ENCODE data around the gene COQ8B.
A peak's percentile ranks its signal among the peaks of the same experiment; 100 is the strongest.

Gene COQ8B

DNA sequence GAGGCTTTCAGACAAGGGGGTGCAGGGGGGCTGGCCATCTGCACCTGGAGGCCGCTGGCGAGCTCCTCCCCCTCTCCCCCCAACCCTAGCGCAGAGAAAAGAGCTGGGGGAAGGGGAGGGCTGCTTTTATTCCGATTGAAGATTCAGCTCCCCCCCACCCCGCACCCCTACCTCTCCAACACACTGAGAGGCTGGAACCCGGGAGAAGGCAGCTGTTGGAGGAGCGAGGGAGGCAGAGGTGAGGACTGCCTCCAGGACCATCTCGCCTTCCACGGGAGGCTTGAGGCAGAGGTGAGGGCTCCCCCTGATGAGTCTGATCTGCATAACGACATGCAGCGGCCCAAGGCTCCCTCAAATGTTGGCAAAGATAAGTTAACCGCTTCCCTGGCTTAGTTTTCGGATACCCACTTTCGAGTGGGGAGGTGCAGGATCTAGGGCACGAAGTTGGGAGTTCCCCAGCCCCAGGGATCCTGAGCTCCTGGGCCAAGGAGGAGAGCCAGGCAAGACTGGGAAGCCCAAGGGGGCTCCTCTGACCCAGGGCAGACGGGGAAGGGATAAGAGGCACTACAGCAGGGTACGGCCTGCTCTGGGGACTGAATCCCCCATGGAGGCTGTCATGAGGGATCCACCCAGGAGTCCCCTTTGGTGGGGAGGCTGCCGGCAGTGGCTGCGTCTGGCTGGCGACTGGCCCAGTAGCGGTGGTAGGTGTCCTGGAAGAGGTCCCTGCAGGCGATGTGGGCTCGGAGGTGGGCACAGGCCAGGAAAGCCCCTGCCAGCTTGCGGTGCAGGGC is 25.1 kb downstream of the COQ8B start:
- DNase-seq (ENCODE audit: low read depth in 1 of 2, low spot score in 1 of 2) = no peak

DNA sequence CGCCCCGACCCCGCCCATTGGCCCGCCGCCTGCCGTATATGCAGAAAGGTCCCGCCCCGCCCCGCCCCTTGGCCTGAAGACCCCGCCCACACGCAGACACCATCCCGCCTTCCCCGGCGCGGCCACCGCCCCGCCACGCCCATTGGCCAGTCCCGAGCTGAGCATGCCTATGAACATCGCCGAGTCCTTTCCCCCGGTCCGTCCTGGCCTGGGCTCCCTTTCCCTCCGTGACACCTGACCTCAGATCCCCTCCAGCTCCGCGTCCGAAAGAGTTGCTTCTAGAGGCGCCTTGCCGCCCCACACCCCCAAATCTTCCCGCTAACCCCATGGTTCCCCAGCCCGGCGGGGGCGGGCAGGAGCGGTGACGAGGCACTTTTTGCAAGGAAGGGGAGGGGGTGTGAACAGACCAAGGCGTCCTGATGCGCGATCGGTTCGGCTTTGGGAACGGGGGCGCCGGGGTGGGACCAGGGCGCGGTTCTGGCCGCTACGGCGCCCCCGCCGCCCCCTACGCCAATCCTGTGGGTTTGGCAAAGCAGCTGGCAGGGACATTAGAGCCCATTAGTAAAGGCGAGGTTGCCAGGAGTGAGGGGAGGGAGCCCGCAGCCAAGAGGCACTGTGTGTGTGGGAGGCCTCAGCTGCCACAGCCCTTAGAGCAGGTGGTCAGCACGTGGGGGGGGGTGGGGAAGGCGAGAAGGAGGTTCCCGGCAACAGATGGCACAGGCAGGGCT is 25.8 kb downstream of the COQ8B start:
- peak; percentile 86 for DNase-seq (ENCODE audit: low read depth in 1 of 2, low spot score in 1 of 2)

DNA sequence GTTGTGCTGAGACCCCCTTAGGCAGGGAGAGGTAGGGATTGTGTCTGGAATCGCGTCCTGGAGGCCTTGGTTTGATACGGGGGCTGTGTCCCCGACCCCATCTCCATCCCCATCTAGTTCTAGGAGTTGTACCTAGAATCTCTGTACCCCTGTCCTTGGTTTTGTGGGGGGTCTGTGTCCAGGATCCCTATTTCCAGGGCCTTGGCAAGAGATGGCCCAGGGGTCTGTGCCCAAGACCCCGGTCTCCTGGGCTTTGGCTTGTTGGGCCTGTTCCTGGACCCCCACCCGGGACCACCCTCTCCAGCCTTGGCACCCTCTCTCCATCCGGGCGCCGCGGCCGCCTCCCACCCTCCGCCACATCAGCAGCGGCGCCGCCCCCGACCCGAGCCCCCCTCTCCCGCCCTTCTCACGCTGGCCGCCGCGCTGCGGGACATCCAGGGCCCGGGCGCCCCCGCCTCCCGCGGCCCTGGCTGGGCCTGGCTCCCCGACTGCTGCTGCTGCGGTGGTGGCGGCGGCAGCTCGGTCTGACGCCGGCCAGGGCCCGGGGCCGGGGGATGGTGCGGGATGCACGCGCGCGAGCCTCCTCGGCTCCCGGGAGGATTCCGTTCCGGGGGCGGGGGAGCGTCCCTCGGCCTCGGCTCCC is 26.5 kb downstream of the COQ8B start, which contains the start of gene NUMBL:
Gene NUMBL, minus strand, starts transcription at position 602 of the 643 bp plus-strand sequence. Its CDS starts 168 bp downstream, at position 434.
- DNase-seq (ENCODE audit: low read depth in 1 of 2, low spot score in 1 of 2) = no peak

DNA sequence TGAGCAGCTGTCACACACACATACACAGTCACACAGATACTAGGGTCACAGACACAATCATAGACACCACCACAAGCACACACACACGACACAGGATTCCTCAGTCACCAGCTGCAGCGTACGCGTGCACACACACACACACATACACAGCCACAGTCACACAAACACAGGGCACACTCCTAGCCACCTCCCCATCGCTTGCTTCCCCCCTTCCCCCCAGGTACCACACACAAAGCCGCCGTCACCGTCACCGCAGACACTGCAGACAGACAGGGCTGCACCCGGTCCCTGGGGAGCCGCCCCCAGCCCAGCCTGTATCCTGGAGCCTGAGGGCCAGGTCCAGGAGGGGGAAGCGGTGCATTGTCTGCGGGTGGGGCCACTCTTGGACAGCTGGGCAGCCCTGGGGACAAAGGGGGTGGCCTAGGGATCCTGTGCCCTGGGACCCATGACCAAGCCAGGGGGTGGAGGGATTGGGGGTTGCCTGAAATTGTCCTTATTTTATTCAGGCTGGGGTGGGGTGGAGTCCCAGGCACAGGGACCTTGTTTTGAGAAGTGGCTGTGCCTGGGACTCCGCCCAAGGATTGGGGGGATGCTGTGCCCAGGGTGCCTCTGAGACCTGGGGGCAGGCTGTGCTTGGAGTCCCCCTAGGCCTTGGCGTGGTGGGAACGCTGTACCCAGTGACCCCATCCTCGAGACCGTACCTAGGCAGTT is 27.2 kb downstream of the COQ8B start:
- DNase-seq (ENCODE audit: low read depth in 1 of 2, low spot score in 1 of 2) = no peak

DNA sequence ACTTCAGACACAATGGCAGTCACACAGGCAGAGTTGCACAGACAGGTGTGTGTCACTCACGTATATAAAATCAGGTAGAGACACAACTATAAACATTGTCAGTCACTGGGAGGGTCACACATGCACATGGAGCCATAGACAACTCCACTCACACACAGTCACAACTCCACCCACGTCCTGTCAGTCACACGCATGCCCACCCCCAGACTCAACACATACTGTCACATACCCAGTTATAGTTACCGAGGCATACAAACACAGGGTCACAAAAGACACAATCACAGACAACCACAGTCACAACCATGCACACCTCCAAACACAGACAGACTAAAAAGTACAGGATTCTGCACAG is 27.7 kb downstream of the COQ8B start:
- DNase-seq (ENCODE audit: low read depth in 1 of 2, low spot score in 1 of 2) = no peak

DNA sequence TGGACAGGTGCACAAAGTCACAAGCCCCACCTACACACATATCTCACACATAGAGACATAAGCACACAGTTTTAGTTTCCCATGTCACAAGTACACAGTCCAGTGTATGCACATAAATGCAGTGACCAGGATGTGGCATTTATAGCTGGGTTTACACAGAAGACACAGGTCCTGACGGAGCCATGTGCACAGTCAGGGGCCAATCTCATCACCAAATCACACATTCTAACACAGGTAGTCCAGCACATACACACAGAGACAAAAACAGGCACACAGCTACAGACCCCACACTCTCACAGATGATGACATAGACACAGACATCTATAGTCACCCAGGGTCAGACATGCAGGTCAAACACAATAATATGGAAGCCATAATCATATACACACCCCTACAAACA is 28.4 kb downstream of the COQ8B start:
- DNase-seq (ENCODE audit: low read depth in 1 of 2, low spot score in 1 of 2) = no peak

DNA sequence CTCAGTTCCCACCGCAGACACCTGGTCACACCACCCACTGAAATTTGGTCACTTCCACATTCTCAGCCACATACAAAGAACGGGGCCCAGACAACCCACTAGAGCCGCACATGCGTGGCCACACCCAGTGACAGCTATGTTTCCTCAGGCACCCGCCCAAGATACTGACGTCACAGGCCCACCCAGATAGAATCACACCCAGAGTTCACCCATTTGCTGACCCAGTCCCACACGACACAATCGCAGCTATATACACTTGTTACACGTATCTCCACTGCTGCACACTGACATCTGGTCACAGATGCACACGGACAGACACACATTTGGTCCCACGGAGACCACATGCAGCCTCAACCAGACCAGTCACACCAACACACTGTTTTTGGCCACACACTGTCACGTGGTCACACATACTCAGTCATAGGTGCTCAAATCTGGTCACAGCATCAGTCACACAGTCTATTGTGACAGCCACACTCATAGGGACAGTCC is 29.1 kb downstream of the COQ8B start:
- DNase-seq (ENCODE audit: low read depth in 1 of 2, low spot score in 1 of 2) = no peak

DNA sequence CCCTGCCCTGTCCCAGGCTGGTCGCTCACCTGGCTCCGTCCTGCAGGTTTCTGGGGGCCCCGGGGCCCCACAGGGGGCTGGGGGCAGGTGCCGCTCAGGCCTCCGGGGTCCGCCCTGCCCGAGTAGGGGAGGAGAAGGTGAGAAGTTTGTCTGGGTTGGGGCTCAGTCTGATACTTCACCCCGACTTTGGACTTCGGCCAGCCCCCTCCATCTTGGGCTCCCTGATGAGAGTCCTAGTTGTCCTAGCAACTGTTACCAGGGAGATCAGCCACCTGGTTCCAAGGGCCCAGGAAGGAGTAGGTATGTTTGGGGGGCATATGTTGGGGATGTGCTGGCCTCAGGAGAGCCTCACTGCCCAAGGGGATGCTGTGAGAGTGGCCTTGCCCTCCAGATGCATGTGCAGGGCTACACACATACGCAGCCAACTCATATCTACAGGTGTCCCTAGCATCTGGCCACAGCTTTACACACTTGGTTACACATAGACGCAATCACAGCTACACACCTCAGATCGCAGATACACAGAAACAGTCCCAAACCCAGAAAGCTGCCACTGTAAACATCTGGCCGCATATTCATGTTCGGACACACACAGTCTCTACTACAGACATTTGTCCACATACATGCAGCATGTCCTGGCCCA is 29.7 kb downstream of the COQ8B start:
- DNase-seq (ENCODE audit: low read depth in 1 of 2, low spot score in 1 of 2) = no peak

DNA sequence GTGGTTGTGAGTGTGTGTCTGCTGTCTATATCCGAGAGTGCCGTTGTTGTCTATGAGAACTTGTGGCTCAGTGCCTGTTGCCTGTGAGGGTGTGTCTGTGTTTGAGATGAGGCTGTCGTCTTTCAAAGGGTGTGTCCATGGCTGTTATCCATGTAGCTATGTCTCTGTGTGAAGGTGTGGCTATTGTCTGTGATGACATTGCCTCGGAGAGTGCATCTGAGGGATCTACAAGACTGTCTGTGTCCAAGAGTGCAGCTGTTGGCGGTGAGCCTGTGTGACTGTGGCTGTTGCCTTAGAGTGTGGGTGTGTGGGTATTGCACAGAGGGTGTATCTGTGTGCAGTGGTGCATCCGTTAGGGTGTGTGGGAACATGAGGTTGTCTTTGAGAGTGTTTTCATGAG is 31.1 kb downstream of the COQ8B start:
- no peak for DNase-seq (ENCODE audit: low read depth in 1 of 2, low spot score in 1 of 2)

DNA sequence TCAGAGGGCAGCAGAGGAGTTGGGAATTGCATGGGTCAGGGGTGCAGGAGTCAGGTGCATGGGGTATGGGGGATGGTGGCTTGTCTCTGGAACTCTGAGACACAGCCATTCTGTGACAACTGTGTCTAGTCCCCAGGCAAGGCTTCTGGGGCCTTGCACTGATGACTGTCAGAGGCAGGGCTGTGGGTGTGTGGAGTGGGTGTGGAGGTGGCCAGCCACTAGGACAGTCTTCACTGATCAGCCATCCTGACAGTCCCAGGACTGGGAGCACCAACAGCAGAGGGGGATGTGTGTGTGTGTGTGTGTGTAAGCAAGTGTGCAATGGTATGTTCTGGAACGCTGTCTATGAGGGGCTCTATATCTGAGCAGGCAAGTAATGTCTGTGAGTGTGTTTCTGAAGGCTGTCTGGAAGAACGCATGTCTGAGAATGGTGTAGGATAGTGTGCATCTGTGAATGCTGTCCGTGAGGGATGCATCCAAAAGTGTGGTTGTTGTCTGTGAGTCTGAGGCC is 31.6 kb downstream of the COQ8B start:
- no peak for DNase-seq (ENCODE audit: low read depth in 1 of 2, low spot score in 1 of 2)

DNA sequence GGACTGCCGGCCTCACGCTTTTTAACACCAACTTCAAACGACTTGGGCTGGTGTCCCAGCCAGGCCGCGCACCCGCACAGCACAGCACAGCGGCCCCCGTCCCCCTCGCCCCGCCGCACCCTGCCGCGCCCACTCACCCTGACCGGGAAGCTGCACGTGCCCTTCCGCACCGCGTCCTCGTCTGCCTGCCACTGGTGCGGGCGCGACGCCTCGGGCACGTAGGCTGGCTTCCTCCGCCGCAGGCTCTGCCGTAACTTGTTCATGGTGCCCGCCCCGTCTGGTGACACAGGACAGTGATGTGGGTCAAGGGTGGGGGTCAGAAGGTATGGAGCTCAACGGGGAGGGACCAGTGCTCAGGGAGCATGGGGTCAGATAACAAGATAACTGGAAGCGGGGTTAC is 32.4 kb downstream of the COQ8B start:
- no peak for DNase-seq (ENCODE audit: low read depth in 1 of 2, low spot score in 1 of 2)

DNA sequence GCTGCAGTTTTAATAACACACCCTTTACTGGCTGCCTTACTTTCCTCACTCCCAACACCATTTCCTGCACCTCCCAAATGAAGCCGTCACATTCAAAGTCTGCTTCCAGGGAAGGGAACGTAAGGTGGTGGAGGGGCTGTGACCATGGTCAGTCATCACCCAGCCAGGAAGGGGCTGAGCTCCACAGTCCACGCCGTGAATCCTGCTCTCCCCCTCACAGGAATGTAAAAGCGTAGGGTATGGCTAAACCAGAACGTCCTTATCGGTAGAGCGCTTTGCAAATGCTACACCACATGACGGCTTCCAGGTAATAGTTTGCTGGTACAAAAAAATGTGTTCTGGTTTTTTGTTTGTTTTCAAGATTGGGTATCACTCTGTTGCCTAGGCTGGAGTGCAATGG is 33.2 kb downstream of the COQ8B start:
- no peak for DNase-seq (ENCODE audit: low read depth in 1 of 2, low spot score in 1 of 2)

DNA sequence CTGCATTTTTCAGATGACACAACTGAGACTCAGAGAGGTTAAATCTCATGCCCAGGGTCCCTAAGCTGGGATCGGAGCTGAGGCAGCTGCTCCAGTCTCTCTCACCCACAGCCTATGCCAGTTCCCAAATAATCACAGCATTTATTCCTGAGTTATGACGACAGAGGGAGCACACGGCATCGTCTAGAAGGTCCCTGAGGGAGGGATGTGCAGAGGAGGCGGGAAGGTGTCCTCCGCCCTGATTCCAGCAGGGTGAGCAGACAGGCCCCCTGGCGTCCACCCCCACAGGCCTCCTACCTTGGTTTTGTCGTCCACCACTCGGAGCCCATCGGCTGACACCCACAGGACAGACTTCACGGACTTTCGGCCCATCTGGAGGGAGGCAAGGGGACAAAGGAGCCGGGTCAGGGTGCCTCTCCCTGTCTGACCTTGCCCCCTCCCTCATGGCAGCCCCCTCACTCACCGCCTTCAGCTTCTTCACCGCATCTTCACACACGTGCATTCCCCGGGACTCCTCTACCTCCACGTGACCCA is 34.2 kb downstream of the COQ8B start:
- DNase-seq (ENCODE audit: low read depth in 1 of 2, low spot score in 1 of 2) = no peak

DNA sequence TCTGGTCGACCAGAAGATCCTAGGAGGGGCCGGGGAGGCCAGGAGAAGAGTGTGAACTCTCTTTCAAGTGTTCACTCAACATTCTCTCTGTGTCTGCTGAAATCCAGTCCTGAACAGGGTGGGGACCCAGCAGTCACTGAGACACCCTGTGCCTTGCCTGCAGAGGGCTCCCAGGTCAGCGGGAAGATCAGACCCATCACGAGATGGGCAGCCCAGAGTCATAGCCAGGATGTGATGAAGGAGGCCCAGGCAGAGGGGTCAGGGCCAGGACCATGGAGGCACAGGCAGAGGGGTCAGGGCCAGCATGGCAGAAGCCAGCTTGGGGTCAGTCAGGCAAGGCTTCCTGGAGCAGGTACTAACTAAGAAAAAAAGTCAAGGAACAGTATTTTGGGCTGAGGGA is 35.6 kb downstream of the COQ8B start:
- no peak for DNase-seq (ENCODE audit: low read depth in 1 of 2, low spot score in 1 of 2)

DNA sequence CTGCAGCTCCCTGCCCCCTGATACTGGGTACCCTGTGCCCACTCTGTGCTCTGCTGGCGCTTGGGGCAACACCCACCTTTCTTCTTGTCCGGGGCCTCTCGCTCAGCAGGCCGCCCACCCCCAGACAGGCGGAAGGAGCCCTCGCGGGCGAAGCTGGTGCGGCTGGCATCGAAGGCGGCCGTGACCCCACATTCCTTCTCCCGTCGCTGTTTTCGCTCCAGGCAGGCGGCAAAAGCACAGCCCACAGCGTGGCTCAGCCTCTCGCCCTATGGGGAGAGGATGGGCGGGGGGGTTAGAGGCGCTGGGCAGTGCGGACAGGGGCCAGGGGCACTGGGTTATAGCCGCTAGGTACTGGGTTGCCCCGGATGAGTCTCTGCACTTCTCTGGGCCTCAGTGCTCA is 39.5 kb downstream of the COQ8B start:
- DNase-seq (ENCODE audit: low read depth in 1 of 2, low spot score in 1 of 2) = no peak

DNA sequence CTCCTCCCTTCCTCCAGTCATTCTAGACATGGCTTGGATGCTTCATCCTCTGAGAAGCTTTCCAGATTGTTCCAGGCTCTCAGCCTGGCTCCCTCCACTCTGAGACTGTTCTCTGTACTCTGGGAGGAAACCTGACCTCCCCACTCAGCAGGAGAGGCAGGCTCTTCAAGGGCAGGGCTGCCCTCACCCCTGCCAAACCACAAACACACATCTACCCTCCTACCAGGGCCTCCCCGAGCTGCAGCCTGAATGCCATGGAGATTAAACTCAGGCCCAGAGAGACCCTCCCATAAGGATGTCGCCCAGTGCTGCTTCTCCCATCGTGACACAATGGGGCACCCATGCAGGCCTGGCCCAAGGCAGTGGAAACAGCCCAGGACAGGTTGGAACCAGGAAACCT is 42.4 kb downstream of the COQ8B start:
- no peak for DNase-seq (ENCODE audit: low read depth in 1 of 2, low spot score in 1 of 2)

DNA sequence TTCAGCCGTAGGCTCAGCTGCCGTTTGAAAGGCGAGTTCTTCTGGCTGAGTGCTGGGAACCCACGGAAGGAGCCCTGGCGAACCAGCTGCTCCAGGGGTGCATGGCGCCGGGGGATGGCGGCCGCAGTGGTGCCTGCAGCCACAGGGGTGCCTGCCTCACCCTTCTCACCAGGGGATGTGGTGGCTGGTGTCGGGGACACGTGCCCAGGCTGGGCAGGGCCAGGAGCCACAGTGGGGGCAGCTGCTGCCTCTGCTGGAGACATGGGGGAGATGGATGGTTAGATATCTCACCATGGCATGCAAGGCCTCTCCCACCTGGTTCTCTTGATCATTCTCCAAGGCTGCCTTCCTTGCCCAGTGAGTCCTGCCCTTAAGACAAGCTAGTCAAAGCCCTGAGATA is 43.3 kb downstream of the COQ8B start:
- DNase-seq (ENCODE audit: low read depth in 1 of 2, low spot score in 1 of 2) = no peak

DNA sequence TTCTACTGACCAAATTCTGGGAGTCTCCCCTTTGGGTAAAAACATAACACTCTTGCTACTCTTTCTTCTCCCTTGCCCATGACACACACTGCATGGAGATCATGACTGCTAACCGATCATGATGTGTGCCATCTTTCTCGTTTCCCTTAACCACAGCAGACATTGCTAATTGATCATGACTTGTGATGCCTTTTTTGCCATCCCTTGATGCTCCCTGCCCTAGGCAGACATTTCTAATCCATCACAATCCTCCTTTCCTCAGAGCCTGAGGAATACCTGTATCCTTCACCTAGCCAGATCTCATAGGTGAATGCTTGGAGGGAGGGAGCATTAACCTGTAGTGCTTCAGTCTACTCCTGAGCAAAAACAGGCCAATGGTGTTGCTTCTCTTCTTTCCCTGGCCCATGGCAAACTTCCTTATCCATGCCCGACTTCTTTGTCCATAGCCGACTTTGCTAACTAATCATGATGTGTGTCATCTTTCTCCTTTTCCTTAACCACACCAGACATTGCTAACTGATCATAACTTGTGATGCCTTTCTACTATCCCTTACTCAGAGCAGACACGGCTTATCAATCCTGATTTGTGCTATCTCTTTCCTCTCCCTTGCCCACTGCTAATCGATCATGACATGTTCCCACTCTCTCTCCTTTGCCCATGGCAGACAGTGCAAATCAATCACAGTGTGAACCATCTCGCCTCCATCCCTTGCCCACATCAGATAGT is 44.0 kb downstream of the COQ8B start:
- DNase-seq (ENCODE audit: low read depth in 1 of 2, low spot score in 1 of 2) = no peak

DNA sequence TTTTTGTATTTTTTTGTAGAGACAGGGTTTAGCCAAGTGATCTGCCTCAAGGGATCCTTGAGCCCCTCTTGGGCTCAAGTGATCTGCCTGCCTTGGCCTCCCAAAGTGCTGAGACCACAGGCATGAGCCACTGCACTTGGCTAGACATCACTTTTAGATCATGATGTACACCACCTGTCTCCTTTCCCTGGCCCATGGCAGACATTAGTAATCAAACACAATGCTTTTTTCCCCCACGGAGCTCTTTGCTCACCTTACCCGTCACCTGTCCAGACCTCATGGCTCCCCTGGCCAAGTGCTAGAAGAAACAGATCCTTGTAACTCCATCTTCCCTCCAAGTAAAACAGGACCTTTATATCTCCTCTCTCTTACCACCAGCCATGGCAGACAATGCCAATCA is 44.6 kb downstream of the COQ8B start:
- no peak for DNase-seq (ENCODE audit: low read depth in 1 of 2, low spot score in 1 of 2)

DNA sequence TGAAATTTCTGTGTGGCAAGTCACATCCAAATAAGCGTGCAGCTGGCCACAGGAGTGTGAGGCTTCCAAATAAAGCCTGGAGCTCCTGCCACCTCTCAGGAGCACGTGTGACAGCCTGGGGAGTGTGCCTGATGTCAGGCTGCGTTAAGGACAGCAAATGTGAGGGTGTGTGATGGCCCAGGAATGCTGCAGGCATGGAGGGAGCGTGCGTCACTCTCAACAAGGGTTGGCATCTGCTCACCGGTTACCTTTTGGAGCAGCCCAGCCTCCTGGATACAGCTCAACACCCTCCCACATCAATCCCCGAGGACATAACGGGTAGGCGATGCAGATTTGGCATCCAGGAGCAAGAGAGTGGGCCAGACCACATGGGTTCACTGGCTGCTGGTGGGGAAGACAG is 45.3 kb downstream of the COQ8B start:
- DNase-seq (ENCODE audit: low read depth in 1 of 2, low spot score in 1 of 2) = no peak

Measured in activated CD4-positive, alpha-beta T cell treated with anti-CD3 and anti-CD28 coated beads, Interleukin-2, amount 50 U/mL, for 24 hours (primary cell).